T-cell (primary cell): ENCODE measurements around the gene MAPKAPK2. TPM values are rescaled to one million over a fixed set of nuclear protein-coding genes. Genes with fewer than 3 reads are reported as not detected.

Experiments
- ATAC-seq, 4 experiments: fragments of 200-7000 bp in 3 of 4; fragments of 150-1000 bp in 1 of 4; cut with Tn5 transposase; replicated peaks in 1 of 4; 1 replicate in 3 of 4; 2 replicates in 1 of 4; pipeline ENCODE4 v1.10.0; 2021; ENCODE audit warnings: moderate library complexity in 3 of 4, mild to moderate bottlenecking in 2 of 4, moderate number of reproducible peaks in 1 of 4
- CTCF ChIA-PET, 2 donors: fragments of 300-600 bp; sonication (Branson Sonifier 250); formaldehyde crosslinking; loops; one replicate each; lab custom pipeline; 2022; ENCODE audit warnings: antibody characterized with exemption in 2 of 2; lab: Charles Lee
- POLR2A ChIA-PET, 2 donors: fragments of 300-600 bp; sonication (Branson Sonifier 250); formaldehyde crosslinking; loops; one replicate each; lab custom pipeline; 2022; ENCODE audit warnings: antibody characterized with exemption in 2 of 2; lab: Charles Lee
- DNase-seq, 35 experiments: peaks; one replicate each; pipeline versions ENCODE4 v3.0.0 to v3.0.0-alpha.2; 2013 to 2023
- H3K27ac ChIP-seq: one replicate; pipeline ENCODE4 v1.5.1; 2013; ENCODE audit warnings: low read length
- H3K27me3 ChIP-seq, 2 experiments: replicated peaks in 1 of 2; 1 replicate in 1 of 2; 2 replicates in 1 of 2; pipeline versions ENCODE4 v1.6.1 to v1.7.0; 2013; ENCODE audit warnings: low read length in 1 of 2, mixed read lengths in 1 of 2; ENCODE audit not compliant: control insufficient read depth in 2 of 2, insufficient read depth in 2 of 2; ENCODE audit errors: extremely low read depth in 1 of 2
- H3K36me3 ChIP-seq, 2 donors: 1 replicate in 1 of 2; 2 replicates in 1 of 2; pipeline versions ENCODE4 v1.6.1 to v1.7.0; 2013; ENCODE audit warnings: low read length in 1 of 2; ENCODE audit not compliant: control insufficient read depth in 2 of 2, insufficient read depth in 1 of 2; ENCODE audit errors: extremely low read depth in 1 of 2
- H3K4me1 ChIP-seq, 2 experiments: 1 replicate in 1 of 2; 2 replicates in 1 of 2; pipeline versions ENCODE4 v1.6.1 to v1.7.0; 2013; ENCODE audit warnings: low read length in 2 of 2, mixed read lengths in 1 of 2; ENCODE audit not compliant: insufficient read depth in 2 of 2, control insufficient read depth in 1 of 2; ENCODE audit errors: extremely low read depth in 1 of 2
- H3K4me3 ChIP-seq, 2 donors: 1 replicate in 1 of 2; 2 replicates in 1 of 2; pipeline versions ENCODE4 v1.5.1 to v1.7.0; 2013; ENCODE audit warnings: mild to moderate bottlenecking in 2 of 2, low read length in 1 of 2, moderate library complexity in 1 of 2; ENCODE audit not compliant: control insufficient read depth in 1 of 2; ENCODE audit errors: extremely low read depth in 1 of 2
- H3K9me3 ChIP-seq: 2 replicates; pipeline ENCODE4 v1.7.0; 2013
- H3K27ac Mint-ChIP-seq, 2 donors: one replicate each; pipeline ENCODE4 v1.8.0; 2020 to 2021; ENCODE audit warnings: mild to moderate bottlenecking in 2 of 2, mixed read lengths in 2 of 2
- H3K27me3 Mint-ChIP-seq, 2 donors: one replicate each; pipeline ENCODE4 v1.8.0; 2021 to 2022; ENCODE audit warnings: mixed read lengths in 2 of 2
- H3K36me3 Mint-ChIP-seq: one replicate; pipeline ENCODE4 v1.8.0; 2021; ENCODE audit warnings: mixed read lengths
- H3K4me1 Mint-ChIP-seq, 3 donors: one replicate each; pipeline ENCODE4 v1.8.0; 2020 to 2022; ENCODE audit warnings: mixed read lengths in 3 of 3, mild to moderate bottlenecking in 1 of 3
- H3K4me3 Mint-ChIP-seq, 3 donors: one replicate each; pipeline ENCODE4 v1.8.0; 2020 to 2022; ENCODE audit warnings: mild to moderate bottlenecking in 3 of 3, mixed read lengths in 3 of 3, moderate library complexity in 3 of 3
- H3K9me3 Mint-ChIP-seq, 3 donors: one replicate each; pipeline ENCODE4 v1.8.0; 2020 to 2022; ENCODE audit warnings: mixed read lengths in 3 of 3
- WGBS: methylation state at CpG from one replicate; pipeline ENCODE4 v1.1.5; 2013; ENCODE audit warnings: missing lambda C conversion rate; ENCODE audit not compliant: insufficient coverage; 5-methylcytosine and 5-hydroxymethylcytosine counted together
- total RNA-seq, 35 experiments: library from RNA in 6 of 35; stranded (reverse) in 6 of 35; fragments of 120-200 nt in 1 of 35; gene quantifications; one replicate each; pipeline versions ENCODE4 v1.2.1 to v1.2.4 and lab custom pipeline; 2013 to 2026

Gene MAPKAPK2
- total RNA-seq, 5 donors from 2014 or later (not counting 1 experiment from before 2014, with no cell fraction given) = 64.3 to 117 (median 78.4) TPM

DNA sequence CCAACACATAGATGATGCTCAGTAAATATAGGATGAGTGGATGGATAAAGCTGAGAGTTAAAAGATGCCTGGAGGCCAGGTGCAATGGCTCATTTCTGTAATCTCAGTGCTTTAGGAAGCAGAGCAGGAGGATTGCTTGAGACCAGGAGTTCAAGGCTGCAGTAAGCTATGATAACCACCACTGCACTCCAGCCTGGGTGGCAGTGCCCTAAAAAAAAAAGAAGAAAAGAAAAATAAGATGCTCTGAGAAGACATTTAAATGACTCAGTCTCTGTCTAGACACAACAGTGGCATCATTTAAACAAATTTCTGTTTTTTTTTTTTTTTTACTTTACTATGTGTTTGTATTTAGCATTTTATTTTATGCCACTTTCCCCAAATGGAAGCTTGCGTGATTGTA is 60.6 kb downstream of the MAPKAPK2 start:
- H3K4me3 ChIP-seq = no peak overlapping the region
- peaks cover 6 to 23% of the 10 kb centered on the region in 2 experiments for H3K4me1 ChIP-seq
- POLR2A ChIA-PET = interaction anchor here (0.6 to 1.0 kb wide), 2 partner anchors 11 to 21 kb away, joined by 4 to 5 read pairs; no protein-coding TSS in a partner anchor
- CTCF ChIA-PET = interaction anchor here (0.6 to 1.3 kb wide), 4 partner anchors 9 to 191 kb away, joined by 3 to 4 read pairs (median 3); no protein-coding TSS in a partner anchor
- WGBS = no CpG with 5 or more reads among the region's 1 CpG
- no peak overlapping the region for H3K4me3 Mint-ChIP-seq
- H3K9me3 ChIP-seq = no peaks in the 10 kb centered on the region
- H3K9me3 Mint-ChIP-seq = no peaks in the 10 kb centered on the region
- peaks cover 20 to 59% (median 49%) of the 10 kb centered on the region in 3 donors for H3K4me1 Mint-ChIP-seq
- H3K27ac Mint-ChIP-seq = peak overlapping the region in 1 of 2 donors; percentile 50
- H3K36me3 ChIP-seq = no peaks in the 10 kb centered on the region
- H3K27ac ChIP-seq = no peak overlapping the region
- no peak for DNase-seq
- no peaks in the 10 kb centered on the region for H3K36me3 Mint-ChIP-seq
- H3K27me3 Mint-ChIP-seq = no peaks in the 10 kb centered on the region
- no peaks in the 10 kb centered on the region for H3K27me3 ChIP-seq
- peak in 3 of 4 experiments; percentile 24 to 40 (median 36) for ATAC-seq

- ATAC-seq = no peak
- 93% methylated on average over 1 of the region's 3 CpGs for WGBS
- H3K36me3 Mint-ChIP-seq = no peaks in the 10 kb centered on the region
Measured at GRCh38 chr1:206748348-206749030, 63.8 kb downstream of the MAPKAPK2 start.

GRCh38 chr1:206751891-206752290 is 67.2 kb downstream of the MAPKAPK2 start:
- ATAC-seq = no peak

More at GRCh38 chr1:206748348-206749030, 63.8 kb downstream of the MAPKAPK2 start:
- no peak overlapping the region for H3K27ac ChIP-seq
- H3K27me3 ChIP-seq = no peaks in the 10 kb centered on the region
- ChIA-PET CTCF (interaction anchor here (0.6 to 1.4 kb wide), 6 partner anchors 9 to 1395 kb away, joined by 3 to 5 read pairs (median 4); no protein-coding TSS in a partner anchor), POLR2A (interaction anchor here in 1 of 2 donors (0.7 kb wide), 1 partner anchor 14 kb away, joined by 4 read pairs; no protein-coding TSS in a partner anchor)
- Mint-ChIP-seq H3K4me1 (peaks cover 32 to 48% (median 39%) of the 10 kb centered on the region in 3 donors), H3K27ac (no peak overlapping the region), H3K4me3 (no peak overlapping the region), H3K27me3 (no peaks in the 10 kb centered on the region), H3K9me3 (no peaks in the 10 kb centered on the region)
- H3K4me1 ChIP-seq = peaks cover 1 to 14% of the 10 kb centered on the region in 2 experiments
- H3K9me3 ChIP-seq = no peaks in the 10 kb centered on the region
- no peak for DNase-seq
- H3K4me3 ChIP-seq = no peak overlapping the region
- H3K36me3 ChIP-seq = no peaks in the 10 kb centered on the region

DNA sequence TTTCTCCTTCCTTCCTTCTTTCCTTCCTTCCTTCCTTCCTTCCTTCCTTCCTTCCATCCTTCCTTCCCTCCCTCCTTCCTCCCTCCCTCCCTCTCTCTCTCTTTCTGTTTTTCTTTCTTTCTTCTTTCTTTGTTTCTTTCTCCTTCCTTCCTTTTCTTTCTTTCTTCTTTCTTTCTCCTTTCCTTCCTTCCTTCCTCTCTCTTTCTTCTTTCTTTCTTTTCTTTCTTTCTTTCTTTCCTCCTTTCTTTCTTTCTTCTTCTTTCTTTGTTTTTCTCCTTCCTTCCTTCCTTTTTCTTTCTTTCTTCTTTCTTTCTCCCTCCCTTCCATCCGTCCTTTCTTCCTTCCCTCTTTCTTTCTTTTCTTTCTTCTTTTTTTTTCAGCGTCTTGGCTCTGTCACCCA is 67.8 kb downstream of the MAPKAPK2 start:
- H3K27me3 Mint-ChIP-seq = no peaks in the 10 kb centered on the region
- Histone ChIP-seq H3K27ac (no peak overlapping the region), H3K36me3 (no peaks in the 10 kb centered on the region), H3K4me3 (no peak overlapping the region), H3K9me3 (no peaks in the 10 kb centered on the region), H3K27me3 (no peaks in the 10 kb centered on the region), H3K4me1 (peaks cover 6 to 32% of the 10 kb centered on the region in 2 experiments)
- no peaks in the 10 kb centered on the region for H3K36me3 Mint-ChIP-seq
- 83% methylated on average over 2 of the region's 2 CpGs for WGBS
- no peak overlapping the region for H3K27ac Mint-ChIP-seq
- peaks cover 0 to 5% (median 0%) of the 10 kb centered on the region in 3 donors for H3K9me3 Mint-ChIP-seq
- DNase-seq (no peak), ATAC-seq (no peak)
- ChIA-PET POLR2A (interaction anchor here in 1 of 2 donors (1.1 to 1.2 kb wide), 2 partner anchors 9 to 17 kb away, joined by 3 to 4 read pairs; no protein-coding TSS in a partner anchor), CTCF (no interaction called here)
- peaks cover 37 to 45% (median 44%) of the 10 kb centered on the region in 3 donors for H3K4me1 Mint-ChIP-seq
- H3K4me3 Mint-ChIP-seq = no peak overlapping the region

More at GRCh38 chr1:206751891-206752290, 67.2 kb downstream of the MAPKAPK2 start:
- Mint-ChIP-seq H3K4me3 (no peak overlapping the region), H3K27me3 (no peaks in the 10 kb centered on the region), H3K4me1 (peaks cover 37 to 46% (median 44%) of the 10 kb centered on the region in 3 donors), H3K9me3 (peaks cover 0 to 5% (median 0%) of the 10 kb centered on the region in 3 donors), H3K36me3 (no peaks in the 10 kb centered on the region), H3K27ac (no peak overlapping the region)
- Histone ChIP-seq H3K36me3 (no peaks in the 10 kb centered on the region), H3K9me3 (no peaks in the 10 kb centered on the region), H3K27me3 (no peaks in the 10 kb centered on the region), H3K4me3 (no peak overlapping the region), H3K27ac (no peak overlapping the region), H3K4me1 (peaks cover 3 to 27% of the 10 kb centered on the region in 2 experiments)
- WGBS = no CpG with 5 or more reads among the region's 5 CpGs
- ChIA-PET POLR2A (interaction anchor here in 1 of 2 donors (1.2 kb wide), 1 partner anchor 17 kb away, joined by 3 read pairs; no protein-coding TSS in a partner anchor), CTCF (interaction anchor here in 1 of 2 donors (0.6 kb wide), 1 partner anchor 58 kb away, joined by 4 read pairs; no protein-coding TSS in a partner anchor)
- DNase-seq = no peak

DNA sequence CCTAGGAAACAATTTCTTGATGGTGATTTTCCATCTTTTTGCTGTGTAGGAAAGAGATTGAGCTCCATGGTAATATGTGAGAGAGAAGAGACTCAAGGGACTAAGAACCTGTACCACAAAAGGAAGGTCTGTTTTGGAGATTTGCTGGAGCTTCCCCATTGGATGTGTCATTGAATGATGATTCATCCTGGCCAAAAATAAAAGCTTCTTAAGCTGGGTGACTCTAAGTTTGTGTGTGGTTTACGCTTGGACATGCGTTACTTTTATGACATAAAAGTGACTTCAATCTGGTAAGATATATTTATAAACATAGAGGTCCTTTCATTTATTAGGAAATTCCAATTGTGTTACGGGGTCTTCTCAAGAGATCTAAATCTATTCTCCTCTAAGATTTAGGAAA is 68.4 kb downstream of the MAPKAPK2 start:
- Mint-ChIP-seq H3K4me3 (no peak overlapping the region), H3K9me3 (peaks cover 0 to 5% (median 0%) of the 10 kb centered on the region in 3 donors), H3K36me3 (no peaks in the 10 kb centered on the region), H3K4me1 (peaks cover 37 to 44% (median 42%) of the 10 kb centered on the region in 3 donors), H3K27ac (no peak overlapping the region), H3K27me3 (no peaks in the 10 kb centered on the region)
- Histone ChIP-seq H3K4me3 (no peak overlapping the region), H3K27me3 (no peaks in the 10 kb centered on the region), H3K36me3 (no peaks in the 10 kb centered on the region), H3K27ac (no peak overlapping the region), H3K4me1 (peaks cover 12 to 35% of the 10 kb centered on the region in 2 experiments), H3K9me3 (no peaks in the 10 kb centered on the region)
- CTCF ChIA-PET = no interaction called here
- POLR2A ChIA-PET = interaction anchor here in 1 of 2 donors (1.1 kb wide), 1 partner anchor 8 kb away, joined by 4 read pairs; no protein-coding TSS in a partner anchor
- ATAC-seq = no peak
- DNase-seq = no peak
- 100% methylated on average over 1 of the region's 3 CpGs for WGBS

GRCh38 chr1:206754011-206754410 is 69.3 kb downstream of the MAPKAPK2 start:
- Mint-ChIP-seq H3K27ac (no peak overlapping the region), H3K4me3 (no peak overlapping the region), H3K36me3 (no peaks in the 10 kb centered on the region), H3K9me3 (peaks cover 0 to 5% (median 0%) of the 10 kb centered on the region in 3 donors), H3K4me1 (peaks cover 34 to 38% (median 35%) of the 10 kb centered on the region in 3 donors), H3K27me3 (no peaks in the 10 kb centered on the region)
- no peaks in the 10 kb centered on the region for H3K36me3 ChIP-seq
- no peak overlapping the region for H3K4me3 ChIP-seq
- H3K4me1 ChIP-seq = peaks cover 20 to 43% of the 10 kb centered on the region in 2 experiments
- DNase-seq = no peak
- no peaks in the 10 kb centered on the region for H3K9me3 ChIP-seq
- no peak for ATAC-seq
- ChIA-PET CTCF (interaction anchor here in 1 of 2 donors (0.7 kb wide), 1 partner anchor 148 kb away, joined by 3 read pairs; no protein-coding TSS in a partner anchor), POLR2A (no interaction called here)
- H3K27me3 ChIP-seq = no peaks in the 10 kb centered on the region
- no peak overlapping the region for H3K27ac ChIP-seq
- WGBS = 100% methylated on average over 1 of the region's 1 CpG
